Skeletal muscle satellite cell (primary cell): ENCODE data around the gene WHRN.

Source experiments
- H3K27me3 ChIP-seq: 2 replicates; pipeline ENCODE4 v1.7.0; 2013; ENCODE audit warnings: low read length; ENCODE audit not compliant: control insufficient read depth, insufficient read depth
- H3K36me3 ChIP-seq: 2 replicates; pipeline ENCODE4 v1.7.0; 2013; ENCODE audit warnings: mild to moderate bottlenecking, control low read depth, low read length; ENCODE audit not compliant: insufficient read depth
- H3K4me1 ChIP-seq: 2 replicates; pipeline ENCODE4 v1.7.0; 2013; ENCODE audit warnings: low read length; ENCODE audit not compliant: control insufficient read depth, insufficient read depth
- H3K4me2 ChIP-seq: 2 replicates; pipeline ENCODE4 v1.7.0; 2013; ENCODE audit warnings: mild to moderate bottlenecking, low read length
- H3K4me3 ChIP-seq: 2 replicates; pipeline ENCODE4 v1.7.0; 2013; ENCODE audit warnings: low read length
- H3K9ac ChIP-seq: 2 replicates; pipeline ENCODE4 v1.7.0; 2013; ENCODE audit warnings: mild to moderate bottlenecking, low read depth, low read length, moderate library complexity
- H3K9me3 ChIP-seq: replicated peaks from 2 replicates; pipeline ENCODE4 v1.7.0; 2013; ENCODE audit warnings: mild to moderate bottlenecking, control low read depth, low read length

The WHRN gene

DNA sequence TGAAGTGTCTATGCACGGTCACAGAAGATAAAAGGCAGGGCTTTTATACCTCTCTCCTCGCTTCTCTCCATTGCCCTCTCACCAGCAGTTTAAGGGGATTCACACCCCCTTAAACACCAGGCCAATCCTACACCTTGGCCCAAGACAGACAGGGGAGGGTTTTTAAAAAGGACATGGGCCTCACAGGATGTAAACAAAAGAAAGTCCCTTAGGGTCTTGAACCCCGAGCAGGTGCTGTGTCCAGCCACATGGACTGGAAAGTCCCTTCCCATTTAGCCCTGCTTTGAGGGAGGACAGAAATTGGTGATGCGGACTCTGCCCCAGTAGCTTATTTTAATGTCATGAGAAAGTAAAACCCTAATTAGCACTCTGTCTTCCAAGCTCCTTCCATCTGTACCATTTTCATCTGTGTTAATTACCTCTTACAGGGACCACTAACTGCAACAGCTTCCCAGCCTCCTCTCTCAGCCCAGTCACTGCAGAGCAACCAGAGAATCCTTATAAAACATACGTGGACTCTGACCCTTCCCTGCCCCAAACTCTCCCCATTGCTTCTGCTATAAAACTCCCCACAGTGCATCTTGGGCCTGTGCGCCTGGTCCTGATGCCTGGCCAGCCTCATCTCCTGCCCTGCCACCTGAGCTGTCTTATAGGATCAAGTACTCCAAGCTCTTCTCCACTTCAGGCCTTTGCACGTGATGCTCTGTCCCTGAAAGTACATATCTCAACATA is 16.7 kb downstream of the WHRN start:
- H3K9ac ChIP-seq, result no peak overlapping the region
- H3K4me1 ChIP-seq, result peaks cover 7% of the 10 kb centered on the region
- H3K4me2 ChIP-seq, result no peak overlapping the region
- H3K9me3 ChIP-seq, result no peaks in the 10 kb centered on the region
- peaks cover 23% of the 10 kb centered on the region for H3K27me3 ChIP-seq
- H3K4me3 ChIP-seq, result no peak overlapping the region
- H3K36me3 ChIP-seq, result no peaks in the 10 kb centered on the region

GRCh38 chr9:114487607-114488300 is 17.5 kb downstream of the WHRN start:
- H3K4me2 ChIP-seq, result no peak overlapping the region
- no peak overlapping the region for H3K9ac ChIP-seq
- peaks cover 25% of the 10 kb centered on the region for H3K27me3 ChIP-seq
- H3K9me3 ChIP-seq, result no peaks in the 10 kb centered on the region
- no peak overlapping the region for H3K4me3 ChIP-seq
- peaks cover 7% of the 10 kb centered on the region for H3K4me1 ChIP-seq
- no peaks in the 10 kb centered on the region for H3K36me3 ChIP-seq

DNA sequence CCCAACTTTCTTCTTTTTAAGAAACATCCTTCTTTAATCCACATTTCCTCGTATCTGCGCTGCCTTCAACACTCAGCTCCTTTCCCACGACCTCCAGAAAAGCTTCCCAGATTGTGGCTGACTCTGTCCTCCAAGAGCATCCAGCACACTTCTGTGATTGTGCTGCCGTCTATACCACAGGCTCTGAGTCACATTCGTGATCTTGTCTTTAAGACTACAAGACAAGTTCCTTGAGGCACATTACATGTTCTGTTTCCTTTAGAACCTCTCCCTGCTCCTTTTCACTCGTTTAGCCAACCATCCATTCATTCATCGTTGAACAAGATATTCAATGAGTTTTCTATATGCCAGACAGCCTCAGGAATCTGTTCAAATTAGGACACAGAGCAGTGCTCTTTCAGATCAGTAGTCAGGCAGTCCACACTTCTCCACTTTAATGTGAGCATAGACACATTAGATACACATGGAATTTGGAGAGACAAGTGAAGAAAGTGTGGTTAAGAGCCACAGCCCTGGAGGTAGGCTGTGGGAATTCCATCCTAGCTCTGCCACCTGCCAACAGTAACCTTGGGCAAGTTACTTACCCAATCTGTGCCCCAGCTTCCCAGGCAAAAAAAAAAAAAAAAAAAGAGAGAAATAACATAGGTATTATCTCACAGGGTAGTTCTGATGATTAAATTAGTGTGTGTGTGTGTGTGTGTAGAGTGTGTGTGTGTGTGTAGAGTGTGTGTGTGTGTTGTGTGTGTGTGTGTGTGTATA is 18.9 kb downstream of the WHRN start:
- peaks cover 7% of the 10 kb centered on the region for H3K4me1 ChIP-seq
- H3K4me3 ChIP-seq, result no peak overlapping the region
- no peak overlapping the region for H3K9ac ChIP-seq
- H3K27me3 ChIP-seq, result peaks cover 36% of the 10 kb centered on the region
- no peak overlapping the region for H3K4me2 ChIP-seq
- H3K9me3 ChIP-seq, result no peaks in the 10 kb centered on the region
- no peaks in the 10 kb centered on the region for H3K36me3 ChIP-seq

- H3K9ac ChIP-seq, result no peak overlapping the region
- H3K9me3 ChIP-seq, result no peaks in the 10 kb centered on the region
- peaks cover 30% of the 10 kb centered on the region for H3K27me3 ChIP-seq
- H3K4me3 ChIP-seq, result no peak overlapping the region
- no peaks in the 10 kb centered on the region for H3K36me3 ChIP-seq
- no peak overlapping the region for H3K4me2 ChIP-seq
- H3K4me1 ChIP-seq, result peaks cover 7% of the 10 kb centered on the region
Measured at GRCh38 chr9:114484854-114485443, 20.3 kb downstream of the WHRN start.

DNA sequence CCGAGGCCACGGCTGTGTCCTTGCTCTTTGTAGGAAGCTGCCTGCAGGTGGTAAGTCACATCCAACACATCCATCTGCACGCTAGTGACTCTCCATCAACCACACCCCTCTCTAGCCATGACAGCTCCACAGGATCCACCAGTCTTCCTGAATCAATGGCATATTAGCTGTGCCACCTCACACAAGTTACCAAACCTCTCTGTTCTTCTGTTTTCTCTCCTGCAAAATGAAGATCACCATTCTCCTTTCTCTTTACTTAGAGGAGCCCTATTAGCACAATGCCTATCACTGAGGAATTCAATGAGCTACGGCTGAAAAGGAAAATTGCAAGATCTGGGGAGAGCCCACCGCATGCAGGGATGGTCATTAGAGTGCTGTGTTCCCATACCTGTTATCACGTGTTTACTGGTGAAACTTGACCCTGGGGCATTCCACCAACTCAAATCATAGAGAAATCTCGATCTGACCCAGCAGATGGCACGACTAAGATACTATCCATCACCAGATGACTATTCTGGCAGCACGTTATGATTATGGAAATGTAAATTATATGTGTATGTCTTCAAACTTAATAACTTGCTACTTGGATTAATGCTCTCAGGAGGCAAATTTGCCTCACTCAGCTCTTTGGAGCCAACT is 20.9 kb downstream of the WHRN start:
- no peaks in the 10 kb centered on the region for H3K9me3 ChIP-seq
- H3K9ac ChIP-seq, result no peak overlapping the region
- H3K27me3 ChIP-seq, result peaks cover 29% of the 10 kb centered on the region
- no peaks in the 10 kb centered on the region for H3K36me3 ChIP-seq
- H3K4me1 ChIP-seq, result peaks cover 7% of the 10 kb centered on the region
- no peak overlapping the region for H3K4me3 ChIP-seq
- H3K4me2 ChIP-seq, result no peak overlapping the region

- no peak overlapping the region for H3K9ac ChIP-seq
- H3K36me3 ChIP-seq, result no peaks in the 10 kb centered on the region
- H3K4me2 ChIP-seq, result no peak overlapping the region
- H3K4me3 ChIP-seq, result no peak overlapping the region
- no peaks in the 10 kb centered on the region for H3K9me3 ChIP-seq
- peaks cover 29% of the 10 kb centered on the region for H3K27me3 ChIP-seq
- peaks cover 7% of the 10 kb centered on the region for H3K4me1 ChIP-seq
Measured at GRCh38 chr9:114483499-114483898, 21.8 kb downstream of the WHRN start.

GRCh38 chr9:114482593-114482992 is 22.7 kb downstream of the WHRN start:
- Histone ChIP-seq H3K36me3 (no peaks in the 10 kb centered on the region), H3K27me3 (peaks cover 29% of the 10 kb centered on the region), H3K9me3 (no peaks in the 10 kb centered on the region), H3K4me3 (no peak overlapping the region), H3K4me2 (no peak overlapping the region), H3K4me1 (peaks cover 7% of the 10 kb centered on the region), H3K9ac (no peak overlapping the region)

GRCh38 chr9:114481789-114482188 is 23.5 kb downstream of the WHRN start:
- H3K27me3 ChIP-seq, result peaks cover 29% of the 10 kb centered on the region
- H3K4me2 ChIP-seq, result no peak overlapping the region
- H3K9ac ChIP-seq, result no peak overlapping the region
- H3K36me3 ChIP-seq, result no peaks in the 10 kb centered on the region
- peaks cover 7% of the 10 kb centered on the region for H3K4me1 ChIP-seq
- no peak overlapping the region for H3K4me3 ChIP-seq
- no peaks in the 10 kb centered on the region for H3K9me3 ChIP-seq

- Histone ChIP-seq H3K9me3 (no peaks in the 10 kb centered on the region), H3K4me3 (no peak overlapping the region), H3K4me1 (peaks cover 7% of the 10 kb centered on the region), H3K9ac (no peak overlapping the region), H3K27me3 (peaks cover 25% of the 10 kb centered on the region), H3K4me2 (no peak overlapping the region), H3K36me3 (no peaks in the 10 kb centered on the region)
Measured at GRCh38 chr9:114480746-114481435, 24.4 kb downstream of the WHRN start.

DNA sequence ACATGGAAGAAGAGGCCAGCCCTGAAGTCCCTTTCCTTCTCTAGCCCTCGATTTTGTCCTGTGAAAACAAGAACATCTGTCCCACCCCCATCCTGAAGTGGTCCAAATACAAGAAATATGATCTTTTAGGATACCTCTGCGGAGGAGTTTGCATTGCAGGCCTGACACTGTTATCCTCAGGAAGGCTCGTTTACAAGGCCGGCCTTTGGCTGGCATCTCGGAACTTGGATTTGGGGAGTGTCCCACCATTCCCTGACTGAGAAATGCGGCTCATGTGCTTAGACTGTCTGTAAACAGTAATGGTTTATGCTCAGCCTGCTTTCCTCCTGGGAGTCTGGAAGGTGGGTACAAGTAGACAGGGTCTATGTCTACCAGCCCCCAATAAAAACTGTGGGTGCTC is 26.4 kb downstream of the WHRN start:
- no peak overlapping the region for H3K4me3 ChIP-seq
- H3K4me1 ChIP-seq, result no peaks in the 10 kb centered on the region
- no peaks in the 10 kb centered on the region for H3K9me3 ChIP-seq
- no peaks in the 10 kb centered on the region for H3K36me3 ChIP-seq
- peaks cover 30% of the 10 kb centered on the region for H3K27me3 ChIP-seq
- no peak overlapping the region for H3K4me2 ChIP-seq
- no peak overlapping the region for H3K9ac ChIP-seq
